HG03378 (cell line): ENCODE measurements around the gene LDLRAD3.

Source experiments
- ATAC-seq: cut with Tn5 transposase; IDR thresholded peaks from one replicate; pipeline ENCODE4 v1.9.1; 2021; ENCODE audit warnings: mild to moderate bottlenecking, moderate library complexity; ENCODE audit not compliant: unreplicated experiment

LDLRAD3 gene

DNA sequence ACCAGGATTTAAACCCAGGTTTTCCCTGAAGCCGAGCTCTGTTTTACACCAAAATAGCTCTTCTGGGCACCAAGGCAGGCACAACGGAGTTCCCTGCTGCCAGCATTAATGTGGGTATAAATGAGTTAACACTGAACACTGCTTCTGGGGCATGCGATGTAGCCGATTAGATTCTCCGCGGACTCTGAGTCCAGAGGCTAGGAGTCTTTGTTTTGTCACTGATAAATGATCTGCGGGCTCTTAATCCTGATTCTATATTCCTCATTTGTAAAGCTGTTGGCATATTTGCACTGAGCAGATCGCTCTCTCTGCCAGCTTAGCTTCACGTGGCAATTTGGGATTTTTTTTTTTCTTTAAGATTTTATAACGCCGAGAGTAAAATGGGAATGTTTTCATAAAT is 16.8 kb upstream of the LDLRAD3 start:
- ATAC-seq: no peak

DNA sequence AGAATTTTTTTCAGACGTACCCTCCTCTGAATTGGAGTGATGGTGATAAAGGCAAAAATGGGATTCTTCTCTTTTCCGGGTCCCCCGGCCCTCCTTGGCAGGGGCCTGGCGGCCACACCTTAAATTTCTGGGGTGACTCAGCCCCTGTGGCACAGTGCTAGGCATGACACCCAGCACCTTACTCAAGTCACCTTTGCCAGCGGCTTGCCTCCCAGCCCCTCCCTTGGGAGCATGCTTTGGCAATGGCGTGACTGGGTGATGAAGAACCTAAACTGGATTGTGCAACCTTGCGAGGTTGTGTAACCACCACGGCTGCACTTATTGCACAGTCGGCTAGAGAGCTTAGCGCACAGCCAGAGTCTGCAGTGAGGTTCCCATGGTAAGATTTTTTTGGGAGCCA is 16.2 kb upstream of the LDLRAD3 start:
- ATAC-seq: no peak

DNA sequence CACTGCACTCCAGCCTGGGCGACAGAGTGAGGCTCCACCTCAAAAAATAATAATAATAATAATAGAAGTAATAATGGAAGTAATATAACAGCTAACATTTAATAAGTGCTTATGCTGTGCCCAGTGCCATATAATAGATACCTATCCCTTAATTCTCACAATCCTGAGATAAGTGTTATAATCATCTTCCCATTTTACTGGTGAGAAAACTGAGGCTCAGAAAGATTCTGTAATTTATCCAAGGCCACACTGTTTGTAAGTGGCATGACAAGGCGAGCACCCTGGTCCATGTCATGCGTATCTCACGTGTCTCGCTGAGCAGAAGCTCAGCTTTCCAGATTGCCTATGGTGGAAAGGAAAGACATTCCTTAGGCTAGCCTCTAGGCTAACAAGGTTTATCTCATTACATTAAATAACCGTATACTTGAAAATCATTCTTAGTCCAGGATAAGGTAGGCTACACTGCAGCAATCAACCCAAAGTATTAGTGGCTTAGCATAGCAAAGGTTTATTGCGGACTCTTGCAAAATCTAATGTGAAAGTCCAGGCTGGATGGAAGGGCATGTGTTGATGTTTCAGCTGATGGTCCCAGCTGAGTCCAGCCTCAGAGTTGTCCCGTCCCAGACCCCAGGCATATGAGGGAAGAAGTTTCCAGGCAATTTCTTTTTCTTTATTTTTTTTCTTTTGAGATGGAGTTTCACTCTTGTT is 15.0 kb upstream of the LDLRAD3 start:
- ATAC-seq: no peak

DNA sequence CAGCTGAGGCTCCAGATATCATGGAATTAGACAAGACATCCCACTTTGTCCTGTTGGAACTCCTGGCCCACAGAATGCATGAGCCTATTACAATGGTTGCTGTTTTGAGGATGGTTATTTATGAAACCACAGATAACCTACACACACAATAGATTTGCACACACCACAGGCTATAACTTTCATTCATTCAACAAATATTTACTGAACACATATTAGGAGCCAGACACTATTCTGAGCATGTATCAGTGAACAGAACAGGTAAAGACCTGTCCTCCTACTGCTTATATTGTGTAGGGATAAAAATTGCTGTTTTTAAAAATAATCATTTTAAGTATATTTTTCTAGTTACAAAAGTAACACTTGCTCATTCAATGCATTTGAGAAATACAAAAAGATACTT is 13.4 kb upstream of the LDLRAD3 start:
- no peak for ATAC-seq

DNA sequence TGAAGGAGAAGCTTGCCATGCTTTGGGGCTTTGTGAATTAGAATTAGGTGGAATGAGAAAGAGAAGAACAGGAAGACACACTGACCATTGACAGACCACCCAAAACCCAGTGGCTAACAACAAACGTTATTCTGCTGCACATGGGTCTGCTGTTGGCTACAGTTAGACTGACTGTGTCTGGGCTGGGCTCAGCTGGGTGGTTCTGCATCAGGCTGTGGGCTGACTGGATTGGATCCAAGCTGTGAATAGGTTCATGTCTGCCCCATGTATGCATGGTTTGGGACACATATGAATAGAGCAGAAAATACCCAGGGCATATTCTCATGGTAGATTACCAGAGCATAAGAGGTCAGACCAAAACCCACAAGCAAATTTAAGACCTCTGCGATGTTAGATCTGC is 11.7 kb upstream of the LDLRAD3 start:
- ATAC-seq: no peak

DNA sequence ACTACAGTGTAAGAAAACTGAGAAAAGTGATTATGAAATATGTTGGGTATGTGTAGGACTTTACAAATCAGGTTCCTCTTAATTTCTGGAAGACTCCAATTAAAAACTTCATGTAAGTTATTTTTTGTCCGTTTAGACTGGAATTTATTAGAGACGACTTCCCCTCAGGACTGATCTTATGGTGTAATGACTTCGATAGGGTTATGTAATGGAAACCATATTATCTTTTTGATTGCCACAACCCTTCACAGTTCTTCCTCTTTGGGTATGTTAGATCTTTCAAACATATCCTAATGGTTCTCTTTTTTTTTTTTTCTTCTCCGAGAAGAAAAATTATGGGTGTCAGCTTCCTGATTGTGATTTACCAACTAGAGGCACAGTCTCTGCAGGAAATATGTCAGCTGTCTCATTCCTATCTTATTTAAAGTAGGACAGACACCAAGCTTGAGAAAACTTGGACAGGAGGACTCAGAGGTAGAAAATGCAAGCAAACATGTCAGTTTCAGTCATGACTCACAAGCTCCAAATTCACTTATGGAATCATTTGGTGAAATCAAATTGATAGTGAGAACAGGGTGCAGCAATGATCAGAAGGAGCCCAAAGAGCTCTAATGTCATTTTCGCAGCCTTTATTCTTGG is 11.1 kb upstream of the LDLRAD3 start:
- ATAC-seq: no peak

DNA sequence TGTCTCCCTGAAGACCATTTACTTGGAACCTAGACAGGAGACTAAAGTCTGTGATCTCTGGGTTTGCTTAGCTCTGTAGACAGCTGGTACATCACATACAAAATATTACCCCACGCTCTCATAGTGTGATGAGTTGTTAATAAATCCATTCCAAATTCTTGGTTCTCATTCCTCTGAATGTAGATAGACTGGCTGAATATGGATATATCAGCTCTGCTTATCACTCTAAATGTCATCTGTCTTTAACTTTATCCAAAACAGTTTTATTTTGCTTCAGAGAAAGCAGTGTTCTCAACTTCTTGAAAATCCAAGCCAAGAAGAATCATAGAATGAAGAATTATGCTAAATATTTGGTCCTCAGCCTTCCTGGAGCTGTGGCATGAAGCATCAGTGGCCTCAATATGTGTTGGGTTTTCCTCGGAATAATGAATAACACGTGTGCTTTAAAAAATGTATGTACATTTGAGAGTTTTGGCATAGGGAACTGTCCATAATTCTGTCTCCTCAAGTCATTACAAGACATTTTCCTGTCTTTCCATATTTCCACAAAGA is 10.5 kb upstream of the LDLRAD3 start:
- no peak for ATAC-seq

DNA sequence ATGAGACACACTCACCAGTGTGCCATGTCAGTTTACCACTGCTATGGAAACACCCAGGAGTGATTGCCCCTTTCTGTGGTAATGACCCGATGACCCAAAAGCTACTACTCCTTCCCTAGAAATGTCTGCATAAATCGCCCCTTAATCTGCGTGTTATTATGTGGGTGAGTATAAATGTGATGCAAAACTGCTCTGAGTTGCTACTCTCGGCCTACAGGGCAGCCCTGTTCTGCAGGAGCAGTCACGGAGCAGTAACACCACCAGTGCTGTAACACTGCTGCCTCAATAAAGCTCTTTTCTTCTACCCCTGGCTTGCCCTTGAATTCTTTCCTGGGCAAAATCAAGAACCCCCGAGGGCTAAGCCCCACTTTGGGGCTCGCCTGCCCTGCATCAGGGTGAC is 9.6 kb upstream of the LDLRAD3 start:
- no peak for ATAC-seq

DNA sequence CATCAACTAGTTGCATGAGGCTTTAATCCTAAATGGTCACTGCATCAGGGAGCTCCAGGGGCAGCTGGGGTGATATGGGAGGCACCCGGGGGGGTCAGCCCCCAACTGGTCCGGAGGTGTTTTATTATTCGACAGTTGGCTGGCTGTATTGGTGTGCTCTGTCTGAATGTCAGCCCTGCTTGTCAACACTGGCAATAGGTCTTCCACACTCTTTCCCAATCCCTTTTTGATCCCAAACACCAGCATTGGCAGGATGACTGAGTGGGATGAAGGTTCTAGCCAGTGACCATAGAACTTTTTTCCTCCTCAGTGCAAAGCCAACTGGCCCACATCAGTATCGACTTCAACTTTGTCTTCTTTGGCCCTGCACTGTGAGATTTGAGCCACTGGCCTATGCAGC is 8.9 kb upstream of the LDLRAD3 start:
- ATAC-seq: no peak

DNA sequence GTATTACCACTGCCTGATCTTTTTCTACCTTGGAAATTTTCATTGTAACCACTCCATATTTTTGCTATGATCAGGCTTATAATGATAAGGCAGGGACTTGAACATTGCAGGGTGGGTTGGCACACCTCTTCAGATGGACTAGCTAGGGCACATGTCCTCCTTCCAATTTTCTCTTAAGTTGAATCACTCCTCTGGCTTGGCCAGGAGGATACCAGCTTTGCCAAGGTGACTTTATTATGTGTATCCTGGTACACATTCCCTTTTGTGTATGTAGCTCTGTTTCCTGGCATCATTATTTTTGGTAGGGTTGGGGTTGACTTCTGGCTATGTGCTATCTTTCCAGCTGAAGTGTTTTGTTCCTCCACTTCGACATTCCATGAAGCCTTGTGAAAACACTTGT is 8.5 kb upstream of the LDLRAD3 start:
- ATAC-seq: no peak

DNA sequence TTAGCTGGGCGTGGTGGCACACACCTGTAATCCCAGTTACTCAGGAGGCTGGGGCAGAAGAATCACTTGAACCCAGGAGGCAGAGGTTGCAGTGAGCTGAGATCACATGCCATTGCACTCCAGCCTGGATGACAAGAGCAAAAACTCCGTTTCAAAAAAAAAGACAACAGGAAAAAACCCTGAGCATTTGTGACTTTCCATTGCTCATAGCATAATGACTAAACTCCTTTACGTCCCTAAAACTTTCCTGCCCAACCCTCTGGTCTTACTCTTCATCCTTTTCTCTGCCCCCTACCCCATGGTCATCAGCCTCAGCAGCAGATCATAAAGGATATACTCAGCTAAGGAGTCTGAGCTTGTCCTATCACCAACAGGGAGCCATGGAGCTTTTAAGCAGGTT is 6.8 kb upstream of the LDLRAD3 start:
- ATAC-seq: no peak

DNA sequence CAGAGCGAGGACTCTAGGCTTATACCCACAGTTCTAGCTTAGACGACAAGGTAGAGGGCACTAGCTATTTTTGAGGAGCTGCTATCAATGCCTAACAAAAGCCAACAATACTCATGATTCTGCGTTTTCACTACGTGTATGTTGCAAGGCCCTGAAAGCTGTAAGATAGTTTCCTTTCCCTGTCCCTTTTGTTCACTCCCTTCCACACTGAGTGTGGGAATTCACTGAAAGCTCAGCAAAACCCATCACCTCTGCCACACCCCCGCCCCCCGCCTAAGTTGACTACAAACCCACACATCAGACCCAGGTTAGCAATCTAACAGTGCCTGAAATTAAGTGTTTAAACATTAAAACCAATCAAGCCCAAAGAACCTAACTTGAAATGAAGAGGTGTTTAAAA is 6.2 kb upstream of the LDLRAD3 start:
- no peak for ATAC-seq

DNA sequence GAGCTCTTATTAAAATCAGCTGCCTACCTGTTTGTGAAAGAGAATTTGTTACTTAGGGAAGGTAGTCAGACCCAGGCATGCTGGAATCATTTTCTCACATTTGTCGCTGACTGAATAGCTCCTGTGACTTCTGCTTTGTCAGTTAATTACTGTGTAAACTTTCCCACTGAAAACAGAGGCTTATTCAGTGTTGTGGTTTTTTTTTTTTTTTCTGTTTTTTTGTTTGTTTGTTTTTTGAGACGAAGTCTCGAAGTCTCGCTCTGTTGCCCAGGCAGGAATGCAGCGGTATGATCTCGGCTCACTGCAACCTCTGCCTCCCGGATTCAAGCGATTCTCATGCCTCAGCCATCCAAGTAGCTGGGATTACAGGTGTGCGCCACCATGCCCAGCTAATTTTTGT is 5.6 kb upstream of the LDLRAD3 start:
- no peak for ATAC-seq

DNA sequence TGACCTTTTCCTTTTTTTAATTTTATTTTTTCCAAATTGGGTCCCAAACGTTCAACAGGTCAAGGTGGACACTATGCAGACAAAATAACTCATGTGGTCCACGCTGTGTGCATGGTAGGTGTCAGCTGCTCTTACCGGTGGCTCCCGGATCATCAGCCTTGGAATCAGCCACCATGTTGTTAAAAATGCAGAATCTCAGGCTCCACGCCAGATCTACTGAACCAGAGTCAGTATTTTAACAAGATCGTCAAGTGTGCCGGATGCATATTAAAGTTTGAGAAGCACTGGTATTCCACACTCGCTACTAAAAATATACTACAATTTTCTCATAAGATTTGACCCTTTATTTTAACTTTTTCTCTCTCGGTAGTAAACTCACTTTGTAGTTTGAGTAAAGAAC is 553 bp upstream of the LDLRAD3 start:
- no peak for ATAC-seq

DNA sequence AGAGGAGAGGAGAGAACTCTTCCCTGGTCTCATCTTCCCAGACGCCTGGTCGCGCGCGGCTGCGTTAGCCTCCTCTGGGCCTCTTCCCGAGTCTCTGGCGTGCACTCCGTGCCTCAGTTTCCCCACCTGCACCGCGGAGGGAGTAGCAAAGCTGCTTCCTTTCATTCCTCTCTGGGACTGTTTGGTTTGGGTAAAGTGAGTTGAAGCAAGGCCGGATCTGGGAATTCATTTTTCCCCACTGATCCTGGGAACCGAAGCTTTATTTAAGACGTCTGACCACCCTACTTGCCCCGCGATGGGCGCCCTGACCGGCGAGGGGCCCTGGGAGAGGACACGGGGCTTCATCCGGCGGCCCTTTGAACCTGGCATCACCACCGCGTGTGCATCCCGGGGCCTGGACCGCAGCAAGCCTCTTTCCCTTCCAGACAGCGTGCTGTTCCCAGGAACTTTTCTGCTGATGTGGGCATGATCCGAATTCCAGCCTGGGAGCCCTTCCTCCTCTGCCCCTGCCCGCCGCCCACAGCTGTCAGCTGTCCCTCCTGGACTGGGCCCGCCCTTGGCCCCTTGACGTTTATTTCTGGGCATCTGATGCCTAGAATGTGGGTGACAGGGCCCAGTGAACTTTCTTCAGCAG is 758 bp downstream of the LDLRAD3 start:
- no peak for ATAC-seq

DNA sequence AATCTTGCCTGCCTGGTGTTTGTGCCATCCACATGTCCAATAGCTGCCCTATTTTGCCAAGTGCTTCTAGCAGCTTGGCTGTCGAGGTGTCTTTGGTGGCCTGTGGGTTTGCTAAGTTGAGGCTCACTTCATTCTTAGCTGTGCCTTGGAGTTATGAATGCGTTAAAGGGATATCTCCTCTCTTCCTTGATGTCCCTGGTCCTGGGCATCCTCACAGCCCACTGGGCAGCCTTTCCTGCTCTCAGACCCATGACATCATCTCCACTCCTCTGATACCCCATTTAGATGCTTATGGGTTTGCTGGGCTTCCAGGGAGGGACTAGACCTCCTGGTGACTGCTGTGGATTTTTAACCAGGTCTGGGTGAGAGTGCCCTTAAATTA is 1.3 kb downstream of the LDLRAD3 start:
- no peak for ATAC-seq

DNA sequence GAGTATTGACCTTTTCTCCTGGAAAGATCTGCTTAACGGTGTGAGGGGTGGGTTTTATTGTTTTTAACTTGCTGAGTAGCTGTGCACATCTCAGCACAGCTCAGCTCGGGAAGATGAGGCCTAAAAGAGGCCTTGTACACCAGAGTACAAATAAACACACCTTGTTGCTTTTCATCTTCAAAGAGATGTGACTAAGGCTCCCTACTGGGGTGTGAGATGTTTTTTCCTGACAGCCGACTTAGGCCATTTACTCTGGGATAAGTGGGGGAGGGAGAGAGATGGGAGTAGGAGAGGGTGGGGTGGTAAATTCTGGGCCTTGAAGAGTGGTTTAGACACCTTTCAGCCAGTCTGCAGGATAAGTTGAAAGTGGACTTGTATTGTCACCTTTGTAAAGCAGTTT is 2.9 kb downstream of the LDLRAD3 start:
- ATAC-seq: no peak

DNA sequence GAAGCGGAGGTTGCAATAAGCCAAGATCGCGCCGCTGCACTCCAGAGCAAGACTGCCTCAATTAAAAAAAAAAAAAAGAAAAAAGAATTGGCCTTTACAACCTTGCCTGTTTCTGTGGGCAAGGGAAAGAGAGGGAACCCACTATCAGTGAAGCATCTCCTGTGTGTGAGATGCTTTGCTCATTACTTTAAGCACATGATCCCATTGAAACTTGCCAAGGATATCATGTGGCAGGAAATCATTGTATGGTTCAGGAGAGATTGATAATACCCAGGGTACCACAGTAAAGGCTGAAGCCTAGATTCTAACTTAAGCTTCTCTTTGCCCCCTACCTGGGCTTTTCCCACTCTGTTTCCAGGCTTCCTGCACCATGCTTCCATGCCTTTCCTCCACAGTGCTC is 3.6 kb downstream of the LDLRAD3 start:
- no peak for ATAC-seq

DNA sequence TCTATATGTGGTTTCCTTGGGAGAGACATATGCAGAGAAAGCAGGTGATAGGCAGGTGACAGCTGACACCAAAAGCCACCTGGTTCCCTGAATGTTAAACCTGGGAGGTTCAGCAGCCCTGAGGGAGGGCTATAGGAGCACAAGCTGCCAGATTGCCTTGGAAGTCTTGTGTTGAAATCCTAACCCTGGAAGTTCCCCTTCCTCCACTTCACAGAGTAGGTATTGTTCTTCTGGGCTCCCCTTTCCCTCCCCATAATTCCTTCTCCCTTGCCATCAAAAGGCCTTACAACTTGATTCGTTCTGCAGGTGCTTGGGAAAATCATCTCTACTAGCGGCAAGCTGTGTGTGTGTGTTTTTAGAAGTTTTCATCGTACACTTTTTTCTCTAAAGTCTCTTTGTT is 5.4 kb downstream of the LDLRAD3 start:
- ATAC-seq: no peak

DNA sequence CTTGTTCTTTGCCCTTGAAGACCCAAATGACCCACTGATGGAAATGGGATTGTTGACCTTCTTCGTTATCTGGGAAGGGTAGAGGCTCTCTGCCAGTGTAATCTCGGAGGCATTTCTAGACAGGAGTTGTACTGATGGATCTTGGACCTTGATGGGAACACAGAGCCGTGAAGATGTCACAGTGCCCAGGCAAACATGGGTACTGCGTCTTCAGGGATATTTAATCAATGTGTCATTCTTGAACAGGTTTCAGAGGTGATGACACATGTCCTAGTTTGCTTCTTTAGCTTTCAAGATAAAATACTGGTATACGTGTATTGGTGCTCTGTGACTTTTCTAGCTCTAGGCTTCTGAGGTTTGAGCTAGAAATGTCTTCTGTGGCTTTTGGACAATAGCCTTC is 6.2 kb downstream of the LDLRAD3 start:
- ATAC-seq: no peak

DNA sequence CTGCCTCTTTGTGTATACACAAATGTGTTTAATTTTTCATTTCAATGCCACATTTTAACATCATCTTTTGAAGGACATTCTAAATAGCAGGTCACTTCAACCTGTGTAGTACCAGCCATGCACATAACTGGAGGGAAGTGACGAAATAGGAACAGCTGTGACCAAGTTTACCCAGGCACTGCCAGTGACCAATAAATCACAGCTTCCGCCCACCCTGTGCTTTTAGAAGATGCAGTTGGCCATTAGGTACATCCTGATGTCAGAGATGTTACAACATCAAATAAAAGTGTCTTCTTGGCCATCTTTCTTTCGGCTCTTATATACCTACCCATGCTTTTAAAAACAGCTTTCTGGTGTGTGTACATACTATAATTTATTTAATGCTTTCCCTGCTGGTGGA is 7.8 kb downstream of the LDLRAD3 start:
- ATAC-seq: no peak

DNA sequence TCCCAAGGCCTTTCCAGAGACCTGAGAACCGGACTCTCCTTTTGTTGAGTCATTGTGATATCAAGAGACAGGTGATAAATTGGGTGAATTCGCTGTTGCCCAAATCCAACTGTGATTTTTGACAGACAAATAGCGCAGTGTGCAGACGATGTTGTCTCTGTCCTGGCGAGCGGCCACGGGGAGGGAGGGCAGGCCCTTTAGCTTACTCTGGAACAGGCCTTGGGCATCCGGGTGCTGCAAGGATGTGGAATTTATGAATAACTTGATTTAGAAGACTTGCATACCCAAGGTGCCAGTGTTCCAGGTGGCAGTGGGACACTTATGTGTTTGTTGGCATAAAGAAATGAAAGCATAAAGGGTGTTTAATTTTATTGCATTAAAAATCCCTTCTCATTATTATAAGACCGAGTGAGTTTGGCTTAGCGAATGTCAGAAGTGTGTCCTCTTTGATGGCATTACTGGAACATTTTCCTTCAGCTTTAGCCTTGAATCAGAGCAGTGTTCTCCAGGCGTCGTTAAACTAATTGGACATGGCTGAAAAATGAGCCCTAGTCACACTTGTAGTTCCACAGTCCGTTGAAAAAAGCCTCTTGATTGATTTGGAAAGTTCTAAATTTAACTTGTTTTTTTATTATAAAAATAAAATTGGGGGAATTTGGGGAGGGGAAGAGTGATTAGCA is 9.4 kb downstream of the LDLRAD3 start:
- no peak for ATAC-seq
